Measurements from ENCODE around the gene GUCA1A.
"Not testable (repeated sequence)": the region's sequence is repeated elsewhere in the genome, so short reads cannot be mapped to it uniquely, and the experiment has no call there.

GUCA1A gene

GRCh38 chr6:42185597-42185996 is 12.4 kb downstream of the GUCA1A start:
- no peak overlapping the region for H3K4me3 ChIP-seq (replicated peaks in 1 of 2; ENCODE audit: low read depth in 2 of 2, low read length in 2 of 2)
- DNase-seq (ENCODE audit: low read depth in 2 of 2): no peak
- TF ChIP-seq CTCF (IDR thresholded peaks at IDR 0.05; ENCODE audit: low read depth, low read length): no peak

- H3K4me3 ChIP-seq (replicated peaks in 1 of 2; ENCODE audit: low read depth in 2 of 2, low read length in 2 of 2): no peak overlapping the region
- no peak for TF ChIP-seq CTCF (IDR thresholded peaks at IDR 0.05; ENCODE audit: low read depth, low read length)
- DNase-seq (ENCODE audit: low read depth in 2 of 2): no peak
These were observed 15.2 kb downstream of the GUCA1A start for GRCh38 chr6:42188406-42188805.

- H3K4me3 ChIP-seq (replicated peaks in 1 of 2; ENCODE audit: low read depth in 2 of 2, low read length in 2 of 2): no peak overlapping the region
- TF ChIP-seq CTCF (IDR thresholded peaks at IDR 0.05; ENCODE audit: low read depth, low read length): no peak
- peak; percentile 58 to 62 for DNase-seq (ENCODE audit: low read depth in 2 of 2)
These were observed 17.5 kb downstream of the GUCA1A start for GRCh38 chr6:42190554-42191183.

GRCh38 chr6:42192385-42192784 is 19.2 kb downstream of the GUCA1A start:
- not testable (repeated sequence) for DNase-seq (ENCODE audit: low read depth in 2 of 2); H3K4me3 ChIP-seq (replicated peaks in 1 of 2; ENCODE audit: low read depth in 2 of 2, low read length in 2 of 2)

- H3K4me3 ChIP-seq (replicated peaks in 1 of 2; ENCODE audit: low read depth in 2 of 2, low read length in 2 of 2): no peak overlapping the region
- TF ChIP-seq CTCF (IDR thresholded peaks at IDR 0.05; ENCODE audit: low read depth, low read length): no peak
- DNase-seq (ENCODE audit: low read depth in 2 of 2): peak in 1 of 2 donors; percentile 17
These were observed 20.3 kb downstream of the GUCA1A start for GRCh38 chr6:42193491-42193894.

- DNase-seq (ENCODE audit: low read depth in 2 of 2): no peak
- no peak for TF ChIP-seq CTCF (IDR thresholded peaks at IDR 0.05; ENCODE audit: low read depth, low read length)
- H3K4me3 ChIP-seq (replicated peaks in 1 of 2; ENCODE audit: low read depth in 2 of 2, low read length in 2 of 2): no peak overlapping the region
These were observed 20.9 kb downstream of the GUCA1A start for GRCh38 chr6:42194056-42194455.

GRCh38 chr6:42195415-42195814 is 22.3 kb downstream of the GUCA1A start:
- no peak overlapping the region for H3K4me3 ChIP-seq (replicated peaks in 1 of 2; ENCODE audit: low read depth in 2 of 2, low read length in 2 of 2)
- no peak for DNase-seq (ENCODE audit: low read depth in 2 of 2)
- no peak for TF ChIP-seq CTCF (IDR thresholded peaks at IDR 0.05; ENCODE audit: low read depth, low read length)
